Middle frontal gyrus (tissue), 1 donor: ENCODE measurements around the gene FLT3.

Experiments used
- DNase-seq: peaks from one replicate; pipeline ENCODE4 v3.0.0-alpha.2; 2015; ENCODE audit warnings: low spot score; ENCODE audit errors: extremely low spot score

The FLT3 gene

DNA sequence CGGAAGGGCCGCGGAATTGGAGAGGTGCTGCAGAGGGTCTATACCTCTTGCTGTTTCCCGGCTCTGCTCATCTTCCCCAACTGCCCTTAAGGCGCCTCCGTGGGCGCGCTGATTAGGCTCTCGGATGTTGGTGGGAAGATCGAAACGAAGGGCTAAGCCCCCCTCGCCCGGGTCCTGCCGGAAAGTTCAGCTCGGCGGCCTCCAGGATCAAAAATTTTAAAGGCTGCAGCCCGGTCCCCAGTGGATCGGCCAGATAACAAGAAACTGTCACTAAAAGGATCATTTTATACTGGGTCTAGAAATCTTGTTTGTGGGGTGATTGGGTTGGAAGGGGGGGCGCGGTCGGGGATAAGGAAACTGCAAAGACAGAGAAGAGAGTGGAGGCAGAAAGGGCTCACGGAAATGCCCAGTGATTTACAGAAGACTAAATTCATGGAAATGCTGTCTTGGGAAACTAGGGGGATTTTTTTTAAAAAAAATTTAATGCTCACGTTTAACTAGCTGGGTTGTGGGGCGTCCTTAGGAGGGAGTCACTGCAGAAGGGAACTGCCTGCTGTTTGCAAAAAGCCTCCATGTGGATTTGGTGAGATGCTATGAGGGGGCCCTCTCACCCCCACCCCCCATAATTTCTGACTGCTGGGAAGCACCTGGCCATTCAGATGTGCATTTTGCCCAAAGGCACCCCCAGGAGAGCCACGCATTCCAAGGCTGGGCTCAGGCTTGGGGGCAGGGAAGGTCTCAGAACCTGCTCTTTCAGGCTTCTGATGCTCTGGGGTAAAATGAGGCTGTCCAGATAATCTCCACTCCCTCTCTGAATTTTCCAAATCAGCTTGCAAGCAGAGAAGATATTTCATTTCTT is 138.9 kb downstream of the FLT3 start:
- DNase-seq, result no peak

DNA sequence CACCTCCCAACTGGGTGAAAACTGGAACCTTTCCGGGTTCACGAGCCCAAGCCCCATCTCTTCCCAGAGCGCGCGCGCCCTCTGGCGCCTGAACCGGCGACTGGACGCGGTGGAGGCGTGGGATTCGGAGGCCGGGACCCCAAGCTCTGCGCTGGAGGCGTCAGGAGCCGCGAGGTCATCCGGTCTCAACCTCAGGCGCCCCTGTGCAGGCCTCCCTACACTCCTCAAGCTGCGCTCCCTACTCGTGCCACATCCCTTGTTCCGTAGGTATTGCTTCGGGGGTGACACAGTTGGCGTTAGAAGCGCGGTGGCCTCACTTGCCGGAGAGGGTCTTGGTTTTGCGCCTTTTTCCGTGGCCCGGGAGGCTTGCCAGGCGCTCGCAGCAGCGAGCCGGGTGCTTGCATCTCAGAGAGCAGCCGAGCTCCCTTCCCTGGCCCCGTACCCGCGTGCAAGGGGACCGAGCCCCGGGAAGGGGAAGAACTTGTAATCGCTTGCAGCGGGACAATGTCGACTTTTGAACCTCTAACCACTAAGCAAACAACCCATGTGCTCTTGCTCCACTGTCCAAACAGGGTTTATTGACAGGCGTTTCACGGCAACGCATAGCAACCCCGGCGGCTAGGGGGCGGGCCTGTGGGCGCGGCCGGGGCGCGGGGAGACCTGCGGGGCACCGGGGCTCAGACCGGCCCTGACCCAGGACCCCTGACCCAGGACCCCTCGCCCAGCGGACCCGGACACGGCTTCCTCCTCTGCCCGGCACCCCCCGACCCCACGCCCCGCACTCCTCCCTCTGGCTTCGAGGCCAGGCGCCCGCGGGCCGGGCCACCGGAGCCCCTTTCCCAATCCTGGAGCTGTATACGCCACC is 139.8 kb downstream of the FLT3 start:
- no peak for DNase-seq

DNA sequence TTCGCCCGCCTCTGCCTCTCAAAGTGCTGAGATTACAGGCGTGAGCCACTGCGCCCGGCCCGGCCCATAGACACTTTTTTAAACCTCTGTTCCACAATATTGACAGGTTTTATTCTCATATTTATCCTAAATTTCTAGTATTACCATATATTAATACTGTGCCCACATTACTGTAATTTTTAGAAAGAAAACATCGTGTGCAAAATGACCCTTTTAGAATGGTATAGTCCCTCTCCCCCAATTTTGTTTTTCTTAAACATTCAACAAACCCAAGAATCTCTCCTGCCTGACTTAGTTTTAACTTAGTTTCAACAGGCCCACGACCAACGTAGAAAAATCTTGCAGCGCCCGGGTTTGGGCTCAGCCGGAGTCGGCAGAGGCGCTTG is 140.4 kb downstream of the FLT3 start:
- no peak for DNase-seq

DNA sequence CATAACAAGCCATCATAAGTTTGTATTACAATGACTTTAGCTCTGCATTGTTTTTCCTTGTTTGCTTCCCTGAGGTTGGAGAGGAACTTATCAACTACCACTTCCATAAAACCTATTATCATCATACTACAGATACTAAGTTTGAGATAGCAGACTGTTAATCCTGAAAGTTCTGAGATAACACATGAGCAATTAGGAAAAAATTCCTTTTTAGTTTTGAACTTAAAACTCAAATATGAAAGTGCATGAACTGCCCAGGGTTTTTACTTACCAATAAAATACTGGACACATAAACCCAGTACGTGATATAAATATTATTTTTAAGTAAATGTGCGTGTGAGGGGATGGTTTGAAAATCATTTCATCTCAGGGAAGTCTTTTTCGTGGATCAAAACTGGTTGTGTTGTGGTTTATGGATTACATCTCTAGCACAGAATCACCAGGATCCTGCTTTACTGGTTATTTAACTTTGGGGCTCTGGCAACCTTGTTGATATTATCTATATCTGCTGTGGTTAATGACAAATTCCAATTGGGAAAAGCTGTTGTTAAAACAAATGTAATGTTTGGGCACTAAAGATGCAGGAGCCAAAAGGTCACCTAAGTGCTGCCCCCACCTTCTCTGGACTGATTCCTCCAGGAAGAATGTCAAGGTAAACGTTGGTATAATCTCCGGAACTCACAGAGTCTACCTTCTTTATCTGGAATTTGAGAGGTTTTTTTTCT is 143.6 kb downstream of the FLT3 start:
- DNase-seq, result no peak

DNA sequence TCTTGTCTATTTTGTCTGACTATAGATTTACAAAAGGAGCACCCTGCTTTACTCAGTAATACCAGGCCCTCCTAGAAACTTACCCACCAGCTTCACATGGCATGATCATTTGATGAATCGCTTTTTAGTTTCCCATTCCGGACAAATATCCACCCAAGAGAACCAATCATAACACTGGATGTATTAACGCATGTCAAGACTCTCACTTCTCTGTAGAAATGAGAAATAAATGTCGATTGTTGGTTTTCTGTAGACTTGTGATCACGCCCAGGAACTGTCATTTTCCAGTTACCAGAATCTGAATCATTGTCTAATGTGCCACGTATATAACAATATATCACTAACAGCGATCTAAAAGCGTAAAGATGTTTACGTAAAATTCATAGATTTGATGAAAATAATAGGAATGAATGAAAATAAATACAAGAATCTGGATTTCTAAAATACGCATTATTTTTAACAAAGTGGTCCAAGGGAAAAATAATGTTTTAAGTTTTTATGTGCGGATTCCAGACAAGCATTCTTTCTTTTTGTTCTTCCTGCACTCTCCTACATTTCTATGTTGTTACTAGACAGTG is 145.3 kb downstream of the FLT3 start:
- no peak for DNase-seq

DNA sequence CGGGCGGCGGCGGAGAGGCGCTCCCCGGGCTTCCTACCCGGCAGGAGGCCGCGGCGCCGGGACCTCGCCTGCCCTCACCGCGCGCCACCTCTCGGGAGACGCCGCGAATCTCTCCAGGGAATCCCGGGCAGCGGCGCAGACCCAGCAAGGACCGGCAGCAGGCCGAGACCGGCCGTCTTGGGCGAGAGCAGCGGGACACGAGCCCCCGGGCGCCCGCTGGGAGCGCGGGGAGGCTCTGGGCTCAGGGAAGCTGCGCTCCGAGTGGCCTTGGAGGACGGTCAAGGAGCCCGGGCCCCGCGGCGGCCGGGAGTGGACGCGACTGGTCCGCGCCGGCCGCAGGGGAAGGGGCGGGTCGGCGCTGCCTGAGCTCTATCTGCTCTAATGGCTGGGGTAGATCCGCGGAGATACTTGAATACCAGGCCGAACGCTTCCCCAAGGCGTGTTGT is 145.9 kb downstream of the FLT3 start:
- DNase-seq, result no peak

DNA sequence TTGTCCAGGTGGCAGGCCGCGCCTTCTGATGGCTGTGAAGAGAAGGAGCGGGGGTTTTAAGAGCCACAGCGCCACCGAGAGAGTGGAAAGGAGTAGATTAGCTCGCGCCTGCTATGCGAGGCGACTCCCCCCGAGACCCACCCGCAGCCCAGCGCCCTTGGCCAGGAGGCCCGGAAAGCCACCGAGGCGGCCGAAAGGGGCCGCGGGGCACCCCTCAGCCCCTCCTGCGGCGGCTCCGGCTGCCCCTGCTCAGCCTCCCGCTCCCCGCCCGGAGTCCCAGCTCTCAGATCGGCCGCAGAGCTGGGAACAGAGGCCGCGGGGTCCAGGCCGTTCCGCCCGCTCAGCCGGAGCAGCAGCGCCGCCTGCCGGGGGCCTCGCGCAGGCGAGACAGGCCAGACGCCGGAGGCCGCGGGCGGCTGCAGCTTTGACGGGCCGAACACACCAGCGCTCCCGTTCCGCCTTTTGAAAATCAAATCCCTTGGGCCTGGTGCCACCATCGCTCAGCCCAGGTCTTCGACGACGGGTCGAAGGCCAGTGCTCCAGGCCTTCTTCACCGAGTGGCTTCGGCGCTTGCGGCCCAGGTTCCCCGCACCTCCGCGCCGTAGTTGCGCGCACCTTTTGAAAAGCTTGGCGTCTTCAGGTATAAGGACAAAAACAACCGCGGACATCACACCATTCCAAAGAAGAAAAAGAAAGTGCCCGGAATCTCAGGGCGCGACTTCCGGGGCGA is 146.5 kb downstream of the FLT3 start:
- no peak for DNase-seq
